ENCODE measurements around the gene CDC42BPB. TPM values are rescaled to one million over a fixed set of nuclear protein-coding genes. Genes with fewer than 3 reads are reported as not detected.

Gene CDC42BPB
- total and polyA plus RNA-seq, 2 of the 4 experiments (the other 2 are of a cell fraction): 49.1 to 81.4 TPM

DNA sequence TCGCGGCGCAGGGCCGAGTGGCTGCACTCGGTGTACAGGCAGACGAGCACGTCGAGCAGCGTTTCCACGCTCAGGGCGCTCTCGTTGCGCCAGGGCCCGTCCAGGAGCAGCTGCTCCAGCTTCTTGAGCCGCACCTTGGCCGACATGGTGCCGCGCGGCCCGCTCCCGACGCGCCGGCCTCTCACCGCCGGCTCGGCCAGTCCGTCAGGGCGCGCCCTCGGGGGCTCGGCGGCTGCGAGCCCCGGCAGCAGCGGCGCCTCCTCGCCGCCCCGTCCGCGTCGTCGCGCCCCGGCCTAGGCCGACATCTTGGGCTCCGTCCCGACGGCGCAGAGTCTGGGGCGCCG, 349 bp downstream of the CDC42BPB start:
- Histone ChIP-seq H4K91ac (ENCODE audit: insufficient read depth, low read depth, low read length) (peak overlapping the region; percentile 87; the same call in 1 of the 2 replicates), H3K18ac (ENCODE audit: low read depth, low read length) (peak overlapping the region; percentile 85), H3K4me2 (ENCODE audit: low read depth, low read length) (peak overlapping the region; percentile 91), H2AFZ (replicated peaks; ENCODE audit: low read length, poor library complexity) (peak overlapping the region; percentile 84), H3K56ac (ENCODE audit: extremely low read depth, insufficient read depth, low read length) (0 out of 2 replicates have a peak overlapping the region, but pooled peaks have one; percentile 43), H3K4me3 (ENCODE audit: insufficient read depth, low read depth, low read length) (peak overlapping the region; percentile 100), H2AK9ac (replicated peaks; ENCODE audit: low read depth, low read length, poor library complexity) (peak overlapping the region; percentile 99), H3K4me1 (ENCODE audit: control insufficient read depth, insufficient read depth, low read length) (peaks cover 10% of the 10 kb centered on the region), H3K4ac (ENCODE audit: low read depth, low read length) (peak overlapping the region; percentile 97), H2BK20ac (ENCODE audit: low read depth, low read length) (no peak overlapping the region), H3K9me3 (ENCODE audit: control insufficient read depth, insufficient read depth, low read length) (no peaks in the 10 kb centered on the region), H3K9me1 (ENCODE audit: insufficient read depth, low read length) (peaks cover 3% of the 10 kb centered on the region), H3K9ac (ENCODE audit: low read depth, low read length) (peak overlapping the region; percentile 100), H3K14ac (replicated peaks; ENCODE audit: low read depth, low read length) (peak overlapping the region; percentile 96), H3K27me3 (ENCODE audit: control insufficient read depth, insufficient read depth, low read length) (no peaks in the 10 kb centered on the region), H2BK15ac (ENCODE audit: low read depth, low read length) (no peak overlapping the region), H4K20me1 (ENCODE audit: insufficient read depth, low read length) (peaks cover 44% of the 10 kb centered on the region), H3K27ac (ENCODE audit: insufficient read depth, low read length) (peak overlapping the region; percentile 97), H3K79me1 (ENCODE audit: low read depth in 1 of 2, low read length in 2 of 2) (peaks cover 20 to 56% of the 10 kb centered on the region in 2 experiments), H2BK5ac (ENCODE audit: low read depth, low read length, poor library complexity, severe bottlenecking) (peak overlapping the region; percentile 91), H3K23ac (ENCODE audit: low read depth, low read length) (peak overlapping the region; percentile 76; the same call in 1 of the 2 replicates), H2BK120ac (ENCODE audit: low read depth, low read length) (no peak overlapping the region; the same call in 1 of the 2 replicates), H4K5ac (ENCODE audit: low read depth, low read length) (peak overlapping the region; percentile 94), H4K8ac (ENCODE audit: low read depth in 2 of 2, low read length in 2 of 2) (peak overlapping the region; percentile 55 to 90; a peak in 2 of 4 replicates), H2AK5ac (ENCODE audit: low read depth, low read length) (peak overlapping the region; percentile 98; the same call in 1 of the 2 replicates), H3K36me3 (ENCODE audit: control insufficient read depth, insufficient read depth, low read length) (peaks cover 5% of the 10 kb centered on the region; the same call in 1 of the 2 replicates)
- no peak for TF ChIP-seq RFX5 (IDR thresholded peaks at IDR 0.05; ENCODE audit: low read depth, low read length)
- peak; percentile 52; the same call in 1 of the 2 replicates for TF ChIP-seq MXI1 (IDR thresholded peaks at IDR 0.05; ENCODE audit: borderline replicate concordance, low read depth, low read length)
- ChIA-PET CTCF (no interaction called here), POLR2A (ENCODE audit: unreplicated experiment) (no interaction called here)
- intact Hi-C loops (cut with micrococcal nuclease) (loop anchor here (5.0 to 10.0 kb wide), 3 partner anchors 35 to 362 kb away; no protein-coding TSS in a partner anchor), dilution Hi-C loops (cut with HindIII; ENCODE audit: low sequenced_read_pairs, unreplicated experiment) (no loop called here), in situ Hi-C loops (cut with MboI; ENCODE audit: low sequenced_read_pairs) (no loop called here)
- DNase-seq (no peak), ATAC-seq (ENCODE audit: low read depth) (peak; percentile 8)
- no TSS peak for BruUV-seq (replicated peaks)
- 0% methylated on average over 33 of the region's 53 CpGs; no CpG with 5 or more reads in 1 of the 2 experiments for WGBS, 2 experiments (ENCODE audit: extremely low coverage in 2 of 2, insufficient read length in 1 of 2)
